ENCODE measurements around the gene ZFY. TPM values are rescaled to one million over a fixed set of nuclear protein-coding genes. Genes with fewer than 3 reads are reported as not detected.
"Not testable (repeated sequence)": the region's sequence is repeated elsewhere in the genome, so short reads cannot be mapped to it uniquely, and the experiment has no call there.

ZFY gene
- total RNA-seq, 1 donor from 2014 or later, result not detected

DNA sequence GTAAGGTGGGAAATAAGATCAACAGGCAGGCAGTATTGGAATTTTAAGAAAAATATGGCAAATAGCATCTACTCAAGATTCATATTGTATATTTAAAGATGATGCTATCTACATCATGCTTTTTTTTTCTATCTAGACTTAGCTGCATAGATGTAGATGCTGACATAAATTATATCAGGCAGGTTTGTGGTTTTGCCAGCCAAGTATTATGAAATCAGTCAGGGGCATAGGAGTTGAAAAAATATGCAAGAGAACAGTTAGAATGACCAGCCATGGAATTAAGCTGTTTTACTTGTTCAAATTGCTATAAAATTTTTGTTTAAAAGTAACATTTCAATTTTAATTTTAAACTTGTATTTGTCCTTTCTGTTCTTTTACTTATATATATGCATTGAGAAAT lies 34.4 kb downstream of the ZFY start:
- no peaks in the 10 kb centered on the region for H3K27me3 Mint-ChIP-seq
- H3K4me3 Mint-ChIP-seq (ENCODE audit: low read depth), result no peak overlapping the region
- no peaks in the 10 kb centered on the region for H3K9me3 Mint-ChIP-seq (ENCODE audit: low read depth)
- TF ChIP-seq, protein P1, sequence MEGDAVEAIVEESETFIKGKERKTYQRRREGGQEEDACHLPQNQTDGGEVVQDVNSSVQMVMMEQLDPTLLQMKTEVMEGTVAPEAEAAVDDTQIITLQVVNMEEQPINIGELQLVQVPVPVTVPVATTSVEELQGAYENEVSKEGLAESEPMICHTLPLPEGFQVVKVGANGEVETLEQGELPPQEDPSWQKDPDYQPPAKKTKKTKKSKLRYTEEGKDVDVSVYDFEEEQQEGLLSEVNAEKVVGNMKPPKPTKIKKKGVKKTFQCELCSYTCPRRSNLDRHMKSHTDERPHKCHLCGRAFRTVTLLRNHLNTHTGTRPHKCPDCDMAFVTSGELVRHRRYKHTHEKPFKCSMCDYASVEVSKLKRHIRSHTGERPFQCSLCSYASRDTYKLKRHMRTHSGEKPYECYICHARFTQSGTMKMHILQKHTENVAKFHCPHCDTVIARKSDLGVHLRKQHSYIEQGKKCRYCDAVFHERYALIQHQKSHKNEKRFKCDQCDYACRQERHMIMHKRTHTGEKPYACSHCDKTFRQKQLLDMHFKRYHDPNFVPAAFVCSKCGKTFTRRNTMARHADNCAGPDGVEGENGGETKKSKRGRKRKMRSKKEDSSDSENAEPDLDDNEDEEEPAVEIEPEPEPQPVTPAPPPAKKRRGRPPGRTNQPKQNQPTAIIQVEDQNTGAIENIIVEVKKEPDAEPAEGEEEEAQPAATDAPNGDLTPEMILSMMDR (IDR thresholded peaks at IDR 0.05; ENCODE audit: unreplicated experiment), result no peak
- DNase-seq (ENCODE audit: low spot score, unreplicated experiment), result no peak
- no peaks in the 10 kb centered on the region for H3K36me3 Mint-ChIP-seq (ENCODE audit: insufficient read depth)
- H3K27ac Mint-ChIP-seq, result no peak overlapping the region
- no peaks in the 10 kb centered on the region for H3K4me1 Mint-ChIP-seq (ENCODE audit: low read depth)

DNA sequence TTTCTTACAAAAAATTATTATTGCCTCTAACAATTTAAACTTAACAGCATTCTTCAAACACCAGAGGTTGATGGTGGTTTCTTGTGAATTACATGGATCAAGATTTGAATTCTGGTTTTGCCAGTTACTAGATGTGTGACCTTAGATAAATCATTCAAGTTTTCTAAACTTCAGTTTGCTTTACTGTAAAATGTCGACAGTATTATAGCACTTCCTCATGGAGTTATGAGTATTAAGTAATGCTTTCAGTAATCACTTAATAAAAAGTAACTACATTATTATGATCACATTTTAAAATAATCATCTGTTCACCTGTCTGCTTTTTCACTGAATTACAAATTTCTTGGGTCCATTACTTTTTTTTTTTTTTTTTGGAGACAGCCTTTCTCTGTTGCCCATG lies 37.5 kb downstream of the ZFY start:
- TF ChIP-seq, protein P1 (IDR thresholded peaks at IDR 0.05; ENCODE audit: unreplicated experiment), result no peak
- H3K4me3 Mint-ChIP-seq (ENCODE audit: low read depth), result no peak overlapping the region
- H3K9me3 Mint-ChIP-seq (ENCODE audit: low read depth), result no peaks in the 10 kb centered on the region
- H3K27ac Mint-ChIP-seq, result no peak overlapping the region
- no peaks in the 10 kb centered on the region for H3K4me1 Mint-ChIP-seq (ENCODE audit: low read depth)
- no peak for DNase-seq (ENCODE audit: low spot score, unreplicated experiment)
- no peaks in the 10 kb centered on the region for H3K27me3 Mint-ChIP-seq
- no peaks in the 10 kb centered on the region for H3K36me3 Mint-ChIP-seq (ENCODE audit: insufficient read depth)

DNA sequence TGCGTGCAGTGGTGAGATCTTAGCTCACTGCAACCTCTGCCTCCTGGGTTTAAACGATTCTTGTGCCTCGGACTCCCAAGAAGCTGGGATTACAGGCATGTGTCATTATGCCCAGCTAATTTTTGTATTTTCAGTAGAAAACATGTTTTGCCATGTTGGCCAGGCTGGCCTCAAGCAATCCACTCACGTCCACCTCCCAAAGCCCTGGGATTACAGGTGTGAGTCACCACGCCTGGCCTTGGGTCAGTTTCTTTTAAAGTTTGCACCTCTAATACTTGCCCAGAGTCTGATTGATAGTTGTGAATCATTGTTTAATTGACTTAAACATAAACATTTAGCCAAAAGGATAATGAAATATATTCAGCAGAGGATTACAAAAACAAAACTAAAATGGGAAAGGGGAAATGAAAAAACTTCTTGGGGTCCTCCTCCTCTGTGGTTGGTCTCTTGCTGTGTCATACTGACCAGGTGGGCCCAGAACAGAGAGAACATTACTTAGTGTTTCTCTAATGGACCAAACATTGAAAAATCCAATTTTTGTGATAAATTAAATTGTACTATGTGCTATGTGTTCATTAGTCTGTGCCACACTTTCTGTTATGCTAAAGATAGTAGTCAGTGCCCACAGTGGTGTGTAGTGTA lies 38.0 kb downstream of the ZFY start:
- TF ChIP-seq, protein P1 (IDR thresholded peaks at IDR 0.05; ENCODE audit: unreplicated experiment), result no peak
- no peaks in the 10 kb centered on the region for H3K9me3 Mint-ChIP-seq (ENCODE audit: low read depth)
- H3K36me3 Mint-ChIP-seq (ENCODE audit: insufficient read depth), result no peaks in the 10 kb centered on the region
- DNase-seq (ENCODE audit: low spot score, unreplicated experiment), result no peak
- no peak overlapping the region for H3K27ac Mint-ChIP-seq
- H3K4me1 Mint-ChIP-seq (ENCODE audit: low read depth), result no peaks in the 10 kb centered on the region
- H3K4me3 Mint-ChIP-seq (ENCODE audit: low read depth), result no peak overlapping the region
- H3K27me3 Mint-ChIP-seq, result no peaks in the 10 kb centered on the region

DNA sequence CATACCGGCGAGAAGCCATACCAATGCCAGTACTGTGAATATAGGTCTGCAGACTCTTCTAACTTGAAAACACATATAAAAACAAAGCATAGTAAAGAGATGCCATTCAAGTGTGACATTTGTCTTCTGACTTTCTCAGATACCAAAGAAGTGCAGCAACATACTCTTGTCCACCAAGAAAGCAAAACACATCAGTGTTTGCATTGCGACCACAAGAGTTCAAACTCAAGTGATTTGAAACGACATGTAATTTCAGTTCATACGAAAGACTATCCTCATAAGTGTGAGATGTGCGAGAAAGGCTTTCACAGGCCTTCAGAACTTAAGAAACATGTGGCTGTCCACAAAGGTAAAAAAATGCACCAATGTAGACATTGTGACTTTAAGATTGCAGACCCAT lies 44.1 kb downstream of the ZFY start:
- Mint-ChIP-seq H3K27ac (no peak overlapping the region), H3K27me3 (no peaks in the 10 kb centered on the region), H3K9me3 (ENCODE audit: low read depth) (no peaks in the 10 kb centered on the region), H3K4me3 (ENCODE audit: low read depth) (no peak overlapping the region), H3K4me1 (ENCODE audit: low read depth) (no peaks in the 10 kb centered on the region), H3K36me3 (ENCODE audit: insufficient read depth) (no peaks in the 10 kb centered on the region)
- TF ChIP-seq, protein P1 (IDR thresholded peaks at IDR 0.05; ENCODE audit: unreplicated experiment), result no peak
- DNase-seq (ENCODE audit: low spot score, unreplicated experiment), result no peak

DNA sequence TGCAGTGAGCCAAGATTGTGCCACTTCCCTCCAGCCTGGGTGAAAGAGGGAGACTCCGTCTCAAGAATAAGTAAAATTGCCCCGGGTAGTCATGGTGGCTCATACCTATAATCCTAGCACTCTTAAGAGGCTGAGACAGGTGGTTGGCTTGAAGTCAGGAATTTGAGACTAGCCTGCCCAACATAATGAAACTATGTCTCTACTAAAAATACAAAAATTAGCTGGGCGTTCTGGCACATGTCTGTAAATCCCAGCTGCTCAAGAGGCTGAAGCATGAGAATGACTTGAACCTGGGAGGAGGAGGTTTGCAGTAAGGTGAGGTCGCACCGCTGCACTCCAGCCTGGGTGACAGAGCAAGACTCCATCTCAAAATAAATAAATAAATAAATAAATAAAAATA lies 49.3 kb downstream of the ZFY start:
- Mint-ChIP-seq H3K27me3 (no peaks in the 10 kb centered on the region), H3K4me3 (ENCODE audit: low read depth) (no peak overlapping the region), H3K27ac (no peak overlapping the region), H3K36me3 (ENCODE audit: insufficient read depth) (no peaks in the 10 kb centered on the region), H3K9me3 (ENCODE audit: low read depth) (no peaks in the 10 kb centered on the region), H3K4me1 (ENCODE audit: low read depth) (no peaks in the 10 kb centered on the region)
- TF ChIP-seq, protein P1 (IDR thresholded peaks at IDR 0.05; ENCODE audit: unreplicated experiment), result no peak
- DNase-seq (ENCODE audit: low spot score, unreplicated experiment), result no peak

DNA sequence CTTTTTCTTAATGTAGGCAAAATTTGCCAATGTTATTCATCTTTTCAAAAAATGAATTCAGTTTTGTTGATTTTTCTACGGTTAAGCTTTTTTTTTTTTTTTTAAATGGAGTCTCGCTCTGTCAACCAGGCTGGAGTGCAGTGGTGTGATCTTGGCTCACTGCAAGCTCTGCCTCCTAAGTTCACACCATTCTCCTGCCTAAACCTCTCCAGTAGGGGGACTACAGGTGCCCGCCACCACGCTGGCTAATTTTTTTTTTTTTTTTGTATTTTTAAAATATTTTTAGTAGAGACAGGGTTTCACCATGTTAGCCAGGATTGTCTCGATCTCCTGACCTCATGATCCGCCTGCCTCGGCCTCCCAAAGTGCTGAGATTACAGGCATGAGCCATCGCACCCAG lies 52.0 kb downstream of the ZFY start:
- not testable (repeated sequence) for H3K36me3 Mint-ChIP-seq (ENCODE audit: insufficient read depth)

DNA sequence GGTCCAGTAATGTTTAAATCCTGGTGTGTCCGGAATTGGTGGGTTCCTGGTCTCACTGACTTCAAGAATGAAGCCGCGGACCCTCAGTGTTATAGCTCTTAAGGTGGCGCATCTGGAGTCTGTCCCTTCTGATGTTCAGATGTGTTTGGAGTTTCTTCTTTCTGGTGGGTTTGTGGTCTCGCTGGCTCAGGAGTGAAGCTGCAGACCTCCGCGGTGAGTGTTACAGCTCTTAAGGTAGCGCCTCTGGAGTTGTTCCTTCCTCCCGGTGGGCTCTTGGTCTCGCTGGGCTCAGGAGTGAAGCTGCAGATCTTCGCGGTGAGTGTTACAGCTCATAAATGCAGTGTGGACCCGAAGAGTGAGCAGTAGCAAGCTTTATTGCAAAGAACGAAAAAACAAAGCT lies 62.2 kb downstream of the ZFY start:
- DNase-seq (ENCODE audit: low spot score, unreplicated experiment); H3K4me3 Mint-ChIP-seq (ENCODE audit: low read depth); H3K27ac Mint-ChIP-seq; H3K36me3 Mint-ChIP-seq (ENCODE audit: insufficient read depth); H3K27me3 Mint-ChIP-seq; H3K9me3 Mint-ChIP-seq (ENCODE audit: low read depth); H3K4me1 Mint-ChIP-seq (ENCODE audit: low read depth): not testable (repeated sequence)

More for the DNA sequence above, 52.0 kb downstream of the ZFY start:
- H3K27me3 Mint-ChIP-seq; H3K27ac Mint-ChIP-seq; DNase-seq (ENCODE audit: low spot score, unreplicated experiment); H3K9me3 Mint-ChIP-seq (ENCODE audit: low read depth); H3K4me3 Mint-ChIP-seq (ENCODE audit: low read depth); H3K4me1 Mint-ChIP-seq (ENCODE audit: low read depth): not testable (repeated sequence)

Measured in progenitor cell of endocrine pancreas (in vitro differentiated cells).